Putamen (tissue), 1 donor: ENCODE measurements around the gene TREM2.
"Not testable (repeated sequence)": the region's sequence is repeated elsewhere in the genome, so short reads cannot be mapped to it uniquely, and the experiment has no call there.

Source experiments
- DNase-seq: peaks from one replicate; pipeline ENCODE4 v3.0.0-alpha.2; 2016; ENCODE audit warnings: low spot score

TREM2 gene

GRCh38 chr6:41153992-41154625 lies 8.8 kb downstream of the TREM2 start, which contains the start of gene TREML1:
Gene TREML1 (minus strand): TSS chr6:41154347. CDS start chr6:41154288, 59 bp downstream.
- DNase-seq: no peak

GRCh38 chr6:41153451-41153850 lies 9.5 kb downstream of the TREM2 start:
- DNase-seq: no peak

GRCh38 chr6:41150671-41151070 lies 12.2 kb downstream of the TREM2 start:
- DNase-seq: no peak

- DNase-seq: no peak
These were observed 15.0 kb downstream of the TREM2 start for GRCh38 chr6:41147917-41148316.

GRCh38 chr6:41136911-41137310 lies 26.0 kb downstream of the TREM2 start:
- DNase-seq: no peak

GRCh38 chr6:41135062-41135832 lies 27.7 kb downstream of the TREM2 start:
- DNase-seq: no peak

- no peak for DNase-seq
These were observed 30.7 kb downstream of the TREM2 start for GRCh38 chr6:41132254-41132653.

GRCh38 chr6:41125282-41125681 lies 37.6 kb downstream of the TREM2 start:
- DNase-seq: no peak

GRCh38 chr6:41122918-41123317 lies 40.0 kb downstream of the TREM2 start:
- DNase-seq: no peak

GRCh38 chr6:41122373-41122772 lies 40.5 kb downstream of the TREM2 start:
- no peak for DNase-seq

GRCh38 chr6:41120058-41120457 lies 42.9 kb downstream of the TREM2 start:
- DNase-seq: no peak

GRCh38 chr6:41119508-41119907 lies 43.4 kb downstream of the TREM2 start:
- no peak for DNase-seq

- DNase-seq: not testable (repeated sequence)
These were observed 47.9 kb downstream of the TREM2 start for GRCh38 chr6:41115027-41115426.

- no peak for DNase-seq
These were observed 51.9 kb downstream of the TREM2 start for GRCh38 chr6:41111017-41111416.
